GM08714 (cell line): Measurements from ENCODE around the gene HOXD12.

Experiments used
- H3K4me3 ChIP-seq: fragments of 200-500 bp; sonication (Bioruptor generic); 2 replicates; pipeline ENCODE4 v1.5.1; 2014; ENCODE audit warnings: mild to moderate bottlenecking, low read length, inconsistent platforms
- ZNF274 ChIP-seq: IDR thresholded peaks from 2 replicates; pipeline ENCODE4 v1.6.1; 2012; ENCODE audit warnings: mild to moderate bottlenecking, low read depth, low read length

The HOXD12 gene, protein sequence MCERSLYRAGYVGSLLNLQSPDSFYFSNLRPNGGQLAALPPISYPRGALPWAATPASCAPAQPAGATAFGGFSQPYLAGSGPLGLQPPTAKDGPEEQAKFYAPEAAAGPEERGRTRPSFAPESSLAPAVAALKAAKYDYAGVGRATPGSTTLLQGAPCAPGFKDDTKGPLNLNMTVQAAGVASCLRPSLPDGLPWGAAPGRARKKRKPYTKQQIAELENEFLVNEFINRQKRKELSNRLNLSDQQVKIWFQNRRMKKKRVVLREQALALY

DNA sequence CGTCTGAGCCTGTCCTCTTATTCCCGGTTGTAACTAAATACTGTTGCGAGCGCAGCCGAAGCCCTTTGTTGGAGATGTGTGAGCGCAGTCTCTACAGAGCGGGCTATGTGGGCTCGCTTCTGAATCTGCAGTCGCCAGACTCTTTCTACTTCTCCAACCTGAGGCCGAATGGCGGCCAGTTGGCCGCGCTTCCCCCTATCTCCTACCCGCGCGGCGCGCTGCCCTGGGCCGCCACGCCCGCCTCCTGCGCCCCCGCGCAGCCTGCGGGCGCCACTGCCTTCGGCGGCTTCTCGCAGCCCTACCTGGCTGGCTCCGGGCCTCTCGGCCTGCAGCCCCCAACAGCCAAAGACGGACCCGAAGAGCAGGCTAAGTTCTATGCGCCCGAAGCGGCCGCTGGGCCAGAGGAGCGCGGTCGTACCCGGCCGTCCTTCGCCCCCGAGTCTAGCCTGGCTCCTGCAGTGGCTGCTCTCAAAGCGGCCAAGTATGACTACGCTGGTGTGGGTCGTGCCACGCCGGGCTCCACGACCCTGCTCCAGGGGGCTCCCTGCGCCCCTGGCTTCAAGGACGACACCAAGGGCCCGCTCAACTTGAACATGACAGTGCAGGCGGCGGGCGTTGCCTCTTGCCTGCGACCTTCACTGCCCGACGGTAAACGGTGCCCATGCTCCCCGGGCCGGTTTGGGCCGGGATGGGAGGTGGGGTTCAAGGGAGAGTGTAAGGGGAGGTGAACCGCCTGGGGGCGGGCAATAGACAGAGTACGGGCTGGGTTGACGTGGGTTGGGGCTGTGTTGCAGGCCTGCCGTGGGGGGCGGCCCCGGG lies at the start of gene HOXD12:
Gene HOXD12, plus strand, starts transcription at position 68 of the 819 bp plus-strand sequence. Its CDS starts 7 bp downstream, at position 75.
- no peak for TF ChIP-seq ZNF274
- H3K4me3 ChIP-seq: no peak within 1 kb of the TSS

DNA sequence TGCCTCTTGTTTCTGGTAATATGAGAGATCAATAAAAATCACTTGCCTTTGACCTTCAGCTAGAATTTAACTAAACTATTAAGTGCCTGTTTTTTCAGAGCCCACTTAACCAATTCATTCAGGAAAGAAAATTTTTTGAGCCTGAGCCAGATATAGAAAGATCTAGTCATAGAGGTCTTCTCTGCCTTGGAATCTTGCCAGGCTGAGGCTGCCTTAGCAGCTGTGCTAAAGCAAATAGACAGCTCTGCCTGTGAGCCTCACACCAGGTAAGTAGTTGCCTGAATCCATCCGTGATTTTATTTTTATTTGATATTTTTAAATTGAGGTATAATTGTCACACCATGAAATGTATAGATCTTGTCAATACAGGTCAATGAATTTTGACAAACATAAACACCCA lies 43.2 kb upstream of the HOXD12 start:
- no peak overlapping the region for H3K4me3 ChIP-seq

GRCh38 chr2:176063958-176064357 lies 35.6 kb upstream of the HOXD12 start:
- H3K4me3 ChIP-seq: no peak overlapping the region
- TF ChIP-seq ZNF274: no peak

More for the DNA sequence above, 43.2 kb upstream of the HOXD12 start:
- no peak for TF ChIP-seq ZNF274

DNA sequence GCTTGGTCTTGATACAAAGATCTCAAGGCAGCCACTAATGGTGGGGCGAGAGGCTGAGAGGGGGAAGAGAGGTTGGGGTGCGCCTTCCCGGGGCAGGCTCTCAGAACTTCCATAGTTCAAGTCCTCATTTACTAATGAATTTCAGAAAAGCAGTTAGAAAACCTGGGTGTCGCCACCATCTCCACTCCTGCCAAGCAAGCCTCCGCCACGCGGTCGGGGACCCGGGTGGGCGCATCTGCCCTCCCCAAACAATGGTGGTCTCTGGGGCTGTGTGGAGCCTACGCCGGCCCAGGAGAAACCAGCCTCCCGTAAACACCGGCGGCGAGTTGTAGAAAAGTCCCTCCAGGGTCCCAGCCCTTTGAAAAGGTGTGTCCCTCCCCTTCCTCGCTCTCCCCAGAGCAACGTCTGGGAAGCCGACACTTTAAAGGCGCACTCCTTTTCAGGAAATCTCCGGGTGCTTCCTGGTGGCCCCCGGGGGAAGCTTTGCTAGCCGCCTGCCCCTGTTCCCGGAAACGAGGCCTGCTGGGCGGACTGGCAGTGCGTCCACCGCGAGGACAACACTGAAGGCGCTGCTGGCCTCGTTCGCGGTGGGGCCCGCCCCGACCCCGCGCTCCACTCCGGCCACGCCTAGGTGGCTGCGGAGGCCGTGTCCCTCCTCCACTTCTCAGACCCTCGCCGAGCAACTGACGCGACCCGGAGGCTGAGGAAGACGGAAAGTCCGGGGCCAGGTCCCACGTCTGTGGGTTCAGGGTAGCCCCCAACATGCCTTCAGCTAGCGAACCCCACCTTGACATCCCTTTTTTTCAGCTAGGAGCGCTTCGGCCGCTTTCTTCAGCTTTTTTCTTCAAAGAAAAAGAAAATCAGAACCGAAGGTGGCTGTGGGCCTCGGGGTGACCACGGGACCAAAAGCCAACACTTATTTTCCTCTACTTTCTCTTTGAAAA lies 32.7 kb upstream of the HOXD12 start:
- TF ChIP-seq ZNF274: no peak
- no peak overlapping the region for H3K4me3 ChIP-seq

DNA sequence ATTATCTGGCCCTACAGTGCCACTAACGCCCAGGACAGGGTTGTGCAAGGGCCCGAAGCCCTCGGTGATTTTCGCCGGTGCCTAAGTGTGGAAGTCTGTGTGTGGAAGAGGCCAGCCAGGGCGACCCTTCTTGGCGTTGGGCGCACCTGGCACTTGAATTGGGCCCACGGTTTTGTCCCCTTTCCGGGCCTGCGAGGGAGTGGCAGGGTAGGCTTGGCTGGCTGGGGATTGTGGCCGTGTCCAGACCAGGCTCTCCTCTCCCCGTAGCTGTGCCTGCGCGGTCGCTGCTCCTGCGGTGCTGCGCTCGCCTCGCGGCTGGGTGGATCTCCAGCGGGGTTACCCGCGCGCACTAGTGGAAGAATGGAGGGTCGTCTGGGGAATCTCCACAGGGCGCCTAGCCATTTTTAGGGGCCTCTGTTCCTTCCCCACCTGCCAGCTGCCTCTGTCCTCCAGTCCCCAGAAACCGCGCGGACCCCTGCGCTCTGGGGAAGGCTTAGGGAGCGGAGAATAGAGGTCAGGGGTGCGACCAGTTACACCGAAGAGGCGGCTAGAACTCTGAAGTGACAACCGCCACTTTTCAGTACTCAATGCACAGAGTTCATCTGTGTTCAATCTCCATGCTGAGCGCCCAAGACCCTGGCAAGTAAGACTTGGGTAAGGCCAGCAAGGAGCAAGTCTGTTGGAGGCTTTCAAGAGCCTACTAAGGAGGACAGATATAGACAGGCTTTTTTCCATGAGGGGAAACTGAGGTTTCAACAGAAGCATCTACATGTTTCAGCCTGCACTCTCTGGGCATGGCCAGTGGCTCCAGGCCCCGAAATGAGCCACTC lies 31.8 kb upstream of the HOXD12 start:
- H3K4me3 ChIP-seq: no peak overlapping the region
- no peak for TF ChIP-seq ZNF274

DNA sequence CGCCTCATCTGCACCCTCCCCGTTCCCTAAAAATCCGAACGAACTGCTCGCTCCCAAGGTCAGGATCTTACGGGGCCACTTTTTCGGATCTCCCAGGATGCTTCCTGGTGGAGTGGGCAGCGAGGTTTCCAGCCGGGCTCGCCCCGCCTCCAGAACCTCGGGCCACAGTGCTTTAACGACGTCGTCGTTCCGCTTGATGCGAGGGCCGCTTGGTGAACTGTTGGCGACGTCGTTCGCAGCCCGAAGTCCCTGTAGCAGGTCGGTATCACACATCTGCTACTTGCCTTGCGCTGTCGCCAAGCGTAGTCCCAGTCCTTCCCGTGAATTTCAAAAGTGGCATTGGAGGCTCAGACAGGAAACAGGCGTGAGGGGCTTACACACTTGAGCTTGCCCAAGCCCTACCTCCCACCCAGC lies 31.2 kb upstream of the HOXD12 start:
- H3K4me3 ChIP-seq: no peak overlapping the region
- TF ChIP-seq ZNF274: no peak

DNA sequence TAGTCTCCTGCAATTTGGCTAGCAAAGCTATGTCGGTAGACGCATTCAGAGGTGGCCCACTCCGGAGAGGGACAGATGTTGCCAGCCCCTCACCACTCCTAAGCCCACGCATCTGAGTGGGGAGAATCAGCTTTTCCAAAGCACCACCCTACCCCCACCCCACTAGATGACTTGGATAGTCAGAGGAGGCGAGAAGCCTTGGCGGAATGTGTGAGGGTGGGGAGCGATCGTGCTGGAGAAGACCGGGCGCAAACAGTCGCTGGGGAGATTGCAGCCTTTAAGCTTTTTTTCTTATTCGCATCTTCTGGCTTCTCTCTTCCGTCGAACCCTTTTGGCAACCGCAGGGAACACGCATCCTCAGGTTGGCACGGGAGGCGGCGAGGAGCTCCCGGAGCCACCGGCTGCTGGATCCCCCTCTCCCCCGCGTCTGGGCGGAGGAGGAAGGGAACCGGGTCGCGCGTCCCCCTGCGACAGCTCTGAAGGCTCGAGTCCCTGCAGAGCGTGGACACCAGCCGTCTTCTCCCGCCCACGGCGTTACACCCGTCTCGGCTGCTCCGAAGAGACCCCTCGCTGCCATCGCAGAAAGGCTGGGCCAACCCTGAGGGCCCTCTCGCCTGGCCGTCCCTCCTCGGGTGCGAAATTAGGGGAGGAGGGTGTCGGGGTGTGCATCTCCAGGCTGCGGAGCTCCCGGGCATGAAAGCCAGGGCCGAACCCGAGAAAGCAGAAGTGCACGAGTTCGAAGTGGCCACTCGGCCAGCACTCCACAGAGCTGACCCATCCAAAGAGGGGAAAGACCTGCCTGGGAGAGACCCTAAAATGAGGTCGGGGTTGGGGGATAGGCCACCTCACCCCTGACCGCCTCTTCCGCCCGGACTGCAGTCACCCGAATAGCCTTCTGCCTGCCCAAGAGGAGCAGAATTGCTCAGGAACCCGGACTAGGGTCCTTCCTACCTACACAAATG lies 28.0 kb upstream of the HOXD12 start:
- no peak for TF ChIP-seq ZNF274
- H3K4me3 ChIP-seq: no peak overlapping the region

DNA sequence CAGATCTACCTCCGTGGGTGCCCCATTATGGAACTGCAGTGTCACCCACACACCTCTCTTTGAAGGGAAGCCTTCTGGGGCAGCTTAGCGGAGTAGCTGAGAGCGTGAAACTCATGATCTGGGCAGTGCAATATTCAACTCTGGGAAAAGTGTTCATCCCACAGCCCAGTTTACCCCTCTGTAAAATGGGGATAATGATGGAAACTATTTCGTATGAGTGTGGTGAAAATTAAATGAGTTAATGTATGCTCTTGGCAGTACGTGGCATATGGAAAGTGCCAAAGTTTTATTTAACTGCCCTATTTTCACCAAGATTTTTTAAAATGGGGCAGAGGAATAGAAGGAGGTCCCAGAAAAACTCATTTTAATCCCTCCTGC lies 27.3 kb upstream of the HOXD12 start:
- no peak overlapping the region for H3K4me3 ChIP-seq
- no peak for TF ChIP-seq ZNF274

DNA sequence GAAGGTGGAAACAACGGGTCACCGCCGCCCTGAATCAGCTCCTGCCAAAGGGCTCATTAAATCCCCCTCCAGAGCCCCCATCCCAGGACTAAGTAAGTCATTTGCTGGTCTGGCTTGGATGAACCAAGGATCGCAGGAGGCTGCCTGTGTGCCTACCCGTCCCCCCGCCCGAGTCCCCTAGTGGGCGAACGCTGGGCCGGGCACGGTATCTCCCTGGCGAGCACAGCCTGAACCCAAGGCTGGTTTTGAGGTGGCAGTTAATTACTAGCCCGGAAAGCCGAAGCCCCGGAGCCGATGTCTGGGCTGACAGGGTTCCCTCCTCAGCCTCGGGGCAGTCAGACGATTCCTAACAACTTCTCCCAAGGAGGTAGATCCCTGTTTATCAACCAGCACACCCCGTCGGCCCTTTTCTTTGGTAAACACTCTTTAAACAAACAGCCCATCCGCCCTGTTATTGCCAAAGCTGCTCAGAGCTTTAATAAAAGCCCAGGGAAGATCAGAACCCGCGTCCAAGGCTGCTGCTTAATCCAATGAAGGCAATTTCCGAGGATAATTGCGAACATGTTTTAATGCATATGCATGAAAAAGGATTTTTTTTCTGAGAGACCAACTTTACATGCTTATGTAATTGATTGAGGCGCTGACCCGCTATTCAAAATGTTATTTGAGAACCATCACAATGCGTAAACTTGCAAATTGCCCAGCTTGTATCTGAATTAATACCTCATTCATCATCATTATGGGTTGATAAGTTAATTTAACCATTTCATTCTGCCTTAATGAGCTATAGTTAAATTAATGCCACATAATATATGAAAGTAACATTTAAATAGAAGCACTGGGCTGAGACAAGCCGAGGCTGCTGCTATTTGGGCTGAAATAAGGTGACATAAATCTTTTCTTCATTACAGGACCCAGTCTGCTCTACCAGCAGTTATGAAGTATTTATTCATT lies 26.4 kb upstream of the HOXD12 start:
- no peak overlapping the region for H3K4me3 ChIP-seq
- no peak for TF ChIP-seq ZNF274

DNA sequence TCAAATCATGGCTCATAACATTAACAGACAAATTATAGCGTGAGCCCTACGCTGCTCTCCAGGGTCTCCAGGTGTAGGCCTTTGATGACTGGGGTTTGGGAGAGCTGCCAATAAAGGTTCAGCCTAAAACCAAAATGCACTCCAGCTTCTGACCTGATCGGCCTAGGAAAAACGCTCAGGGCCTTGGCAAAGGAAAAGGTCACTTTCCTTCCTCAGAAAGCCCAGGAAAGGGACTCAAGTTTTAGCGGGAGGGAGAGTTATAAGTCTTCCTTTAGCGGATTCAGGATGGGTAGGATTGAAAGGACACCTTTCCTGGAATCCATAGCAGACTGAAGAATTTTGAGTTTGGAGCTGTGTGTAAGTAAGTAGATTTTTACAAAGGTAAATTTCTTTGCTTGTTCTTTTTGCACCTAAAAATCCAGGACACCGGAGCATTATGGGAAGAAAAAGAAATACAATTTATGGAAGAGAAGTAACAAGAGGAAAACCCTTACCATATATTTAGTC lies 24.6 kb upstream of the HOXD12 start:
- no peak for TF ChIP-seq ZNF274
- no peak overlapping the region for H3K4me3 ChIP-seq

DNA sequence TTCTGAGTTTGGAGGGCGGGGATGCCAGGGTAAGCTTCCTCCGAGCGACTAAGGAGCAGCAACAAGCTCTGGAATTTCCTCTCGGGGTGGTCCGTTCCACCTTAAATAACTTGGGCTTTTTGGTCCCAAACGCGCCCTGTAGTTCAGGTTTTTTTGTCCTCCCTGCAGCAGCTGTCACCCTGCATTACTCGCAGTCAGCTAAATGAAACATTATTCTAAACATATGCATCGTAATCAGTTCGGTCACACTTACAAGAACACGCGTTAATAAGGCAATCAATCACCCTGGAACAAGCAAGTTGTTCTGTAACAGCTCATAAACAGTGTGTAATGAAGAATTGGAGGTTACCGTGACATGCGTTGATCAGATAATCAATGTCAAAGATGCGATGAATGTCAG lies 24.1 kb upstream of the HOXD12 start:
- H3K4me3 ChIP-seq: no peak overlapping the region
- no peak for TF ChIP-seq ZNF274
